AG04450 (cell line): Measurements from ENCODE around the gene AUP1. TPM values are rescaled to one million over a fixed set of nuclear protein-coding genes. Genes with fewer than 3 reads are reported as not detected.

Source experiments
- CTCF ChIA-PET: fragments of 300-600, 350-600 bp; formaldehyde crosslinking; extraction: SDS; loops from one replicate; lab custom pipeline; 2022; ENCODE audit warnings: antibody characterized with exemption, inconsistent platforms; lab: Charles Lee
- POLR2A ChIA-PET: fragments of 350-600 bp; formaldehyde crosslinking; extraction: SDS; loops from one replicate; lab custom pipeline; 2021; ENCODE audit warnings: antibody characterized with exemption, inconsistent platforms; lab: Yijun Ruan, JAX
- DNase-seq: peaks from one replicate; pipeline ENCODE4 v3.0.0-alpha.2; 2011; ENCODE audit warnings: low read depth, low spot score
- H3K27ac ChIP-seq: one replicate; pipeline ENCODE4 v1.5.1; 2012; ENCODE audit warnings: low read depth, low read length, control low read depth
- H3K27me3 ChIP-seq: one replicate; pipeline ENCODE4 v1.6.0; 2012; ENCODE audit warnings: low read length; ENCODE audit not compliant: control insufficient read depth, insufficient read depth
- H3K4me3 ChIP-seq: 2 replicates; pipeline ENCODE4 v1.5.1; 2011; ENCODE audit warnings: mild to moderate bottlenecking, low read depth, low read length, control low read depth
- H3K9me3 ChIP-seq: 2 replicates; pipeline ENCODE4 v1.5.1; 2012; ENCODE audit warnings: low read length; ENCODE audit not compliant: control insufficient read depth, insufficient read depth
- CTCF ChIP-seq: IDR thresholded peaks from 2 replicates; pipeline ENCODE4 v1.5.1; 2011; ENCODE audit warnings: low read depth, low read length, control low read depth, inconsistent platforms
- polyA plus RNA-seq: library from polyadenylated mRNA; depleted of rRNA; stranded (reverse); fragments of >200 nt; gene quantifications from 2 replicates; pipeline ENCODE4 v1.2.3, GENCODE V29; 2011

Gene AUP1
- polyA plus RNA-seq, 1 experiment, result 51.9 TPM

DNA sequence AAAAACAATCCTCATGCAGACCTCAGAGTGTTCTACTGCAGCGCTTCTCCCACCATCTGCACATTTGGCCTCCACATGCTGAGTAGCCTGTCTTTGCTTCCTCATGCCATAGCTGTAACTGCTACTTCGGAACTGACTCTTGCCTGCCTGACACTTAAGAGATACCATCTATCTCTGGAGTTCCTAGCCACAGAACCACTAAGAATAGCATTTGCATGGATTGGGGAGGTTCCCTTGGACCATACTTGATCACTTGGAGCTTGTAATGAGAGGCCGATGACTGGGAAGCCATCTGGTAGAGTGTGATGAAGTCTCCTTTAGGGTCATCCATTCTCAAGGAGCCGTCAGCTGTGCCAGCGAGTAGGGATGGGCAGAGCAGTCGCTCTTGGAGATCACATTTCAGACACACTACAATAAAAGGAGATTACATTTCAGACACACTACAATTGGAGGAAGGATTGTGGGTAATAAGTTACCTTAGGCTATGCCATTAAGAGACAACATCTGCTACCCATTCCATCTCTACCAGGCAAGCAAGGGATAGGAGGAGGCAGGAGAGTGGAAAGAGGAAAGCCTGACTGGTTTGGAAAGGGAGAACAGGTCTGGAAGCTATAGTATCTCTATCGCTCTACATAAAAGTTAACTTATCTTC is 46.8 kb upstream of the AUP1 start:
- ChIA-PET POLR2A (interaction anchor here (0.9 to 2.0 kb wide), 4 partner anchors 9 to 111 kb away, joined by 3 to 8 read pairs (median 6); partner anchors contain the start of genes LOXL3 and MOGS), CTCF (interaction anchor here (0.6 to 4.1 kb wide), 6 partner anchors 9 to 241 kb away, joined by 3 to 27 read pairs (median 6); no protein-coding TSS in a partner anchor)
- Histone ChIP-seq H3K27me3 (no peaks in the 10 kb centered on the region), H3K4me3 (no peak overlapping the region), H3K27ac (peak overlapping the region; percentile 83), H3K9me3 (no peaks in the 10 kb centered on the region)
- no peak for TF ChIP-seq CTCF
- DNase-seq, result peak; percentile 71

DNA sequence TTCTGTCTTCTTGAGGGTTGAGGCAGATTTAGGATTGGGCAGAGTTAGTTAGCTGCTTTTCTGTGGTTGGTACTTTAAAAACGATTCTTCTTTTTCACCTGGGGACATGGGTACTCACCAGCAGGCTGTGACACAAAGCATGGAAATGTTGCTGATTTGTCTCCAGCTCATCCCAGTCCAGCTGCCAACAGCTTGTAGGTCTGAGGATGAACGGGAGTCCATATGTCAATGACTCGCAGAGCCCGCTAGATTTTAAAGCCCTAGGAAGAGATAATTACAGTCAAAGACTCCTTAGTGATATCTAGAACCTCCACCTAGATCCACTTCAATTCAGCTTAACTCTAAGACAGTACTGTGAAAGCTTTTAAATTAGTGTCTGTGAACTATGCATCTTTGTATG is 45.8 kb upstream of the AUP1 start:
- DNase-seq, result no peak
- Histone ChIP-seq H3K4me3 (no peak overlapping the region), H3K27me3 (no peaks in the 10 kb centered on the region), H3K9me3 (no peaks in the 10 kb centered on the region), H3K27ac (no peak overlapping the region)
- ChIA-PET CTCF (interaction anchor here (1.5 to 4.1 kb wide), 2 partner anchors 11 to 240 kb away, joined by 3 to 27 read pairs; no protein-coding TSS in a partner anchor), POLR2A (interaction anchor here (1.0 to 2.0 kb wide), 3 partner anchors 11 to 21 kb away, joined by 3 to 7 read pairs (median 4); no protein-coding TSS in a partner anchor)
- TF ChIP-seq CTCF, result no peak

GRCh38 chr2:74573747-74574562 is 44.4 kb upstream of the AUP1 start:
- peak overlapping the region; percentile 14; the same call in 1 of the 2 replicates for H3K4me3 ChIP-seq
- POLR2A ChIA-PET, result interaction anchor here (0.8 to 2.0 kb wide), 3 partner anchors 10 to 68 kb away, joined by 3 to 8 read pairs (median 3); no protein-coding TSS in a partner anchor
- H3K27me3 ChIP-seq, result no peaks in the 10 kb centered on the region
- no peak for TF ChIP-seq CTCF
- H3K9me3 ChIP-seq, result no peaks in the 10 kb centered on the region
- CTCF ChIA-PET, result interaction anchor here (0.7 to 4.1 kb wide), 2 partner anchors 8 to 13 kb away, joined by 5 to 27 read pairs; no protein-coding TSS in a partner anchor
- DNase-seq, result peak; percentile 68
- peak overlapping the region; percentile 49 for H3K27ac ChIP-seq

DNA sequence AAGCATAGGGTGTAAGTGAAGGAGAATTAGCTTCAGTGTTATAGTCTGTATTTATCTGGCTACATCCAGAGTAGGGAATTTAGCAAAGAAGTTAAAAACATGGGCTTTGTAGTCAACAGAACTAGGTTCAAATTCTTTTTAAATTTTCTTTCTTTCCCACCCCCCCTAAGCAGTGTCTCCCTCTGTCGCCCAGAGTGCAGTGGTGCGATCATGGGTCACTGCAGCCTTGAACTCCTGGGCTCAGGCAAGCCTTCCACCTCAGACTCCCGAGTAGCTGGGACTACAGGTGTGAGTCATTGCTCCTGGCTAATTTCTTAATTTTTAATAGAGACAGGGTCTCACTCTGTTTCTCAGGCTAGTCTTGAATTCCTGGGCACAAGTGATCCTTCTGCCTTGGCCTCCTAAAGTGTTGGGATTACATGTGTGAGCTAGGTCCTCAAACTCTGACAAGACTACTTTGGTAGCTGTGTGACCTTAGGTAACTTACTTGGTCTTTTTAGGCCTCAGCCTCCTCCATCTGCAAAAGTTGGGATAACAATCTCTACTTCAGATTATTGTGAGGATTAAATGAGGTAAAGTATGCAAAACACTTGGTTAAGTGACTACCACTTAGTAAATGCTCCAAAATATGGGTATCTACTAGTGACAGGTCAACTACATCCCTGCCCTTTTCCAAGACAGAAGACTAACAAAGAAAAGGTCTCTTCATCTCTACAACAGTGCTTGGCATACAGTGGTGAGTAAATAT is 42.8 kb upstream of the AUP1 start:
- H3K27me3 ChIP-seq, result no peaks in the 10 kb centered on the region
- ChIA-PET POLR2A (no interaction called here), CTCF (no interaction called here)
- no peak overlapping the region for H3K27ac ChIP-seq
- no peak overlapping the region for H3K4me3 ChIP-seq
- H3K9me3 ChIP-seq, result no peaks in the 10 kb centered on the region
- no peak for DNase-seq
- TF ChIP-seq CTCF, result 0 out of 2 replicates have a peak, but pooled peaks have one; percentile 11
